Keratinocyte (primary cell): ENCODE results near the gene UXS1.

ENCODE experiments used
- CTCF ChIP-seq, 3 experiments: IDR thresholded peaks in 1 of 3; conservative IDR thresholded peaks in 1 of 3; optimal IDR thresholded peaks in 1 of 3; 2 replicates in 2 of 3; 3 replicates in 1 of 3; pipeline versions ENCODE3 to v1.5.1; 2011; ENCODE audit warnings: low read length in 3 of 3, mild to moderate bottlenecking in 3 of 3, moderate library complexity in 2 of 3, control low read depth in 1 of 3, inconsistent platforms in 1 of 3; ENCODE audit not compliant: insufficient read depth in 2 of 3; ENCODE audit errors: extremely low read depth in 1 of 3
- EZH2 ChIP-seq: IDR thresholded peaks from one replicate; pipeline ENCODE4 v1.6.1; 2012; ENCODE audit warnings: inconsistent platforms, mild to moderate bottlenecking, low read length, moderate library complexity

DNA sequence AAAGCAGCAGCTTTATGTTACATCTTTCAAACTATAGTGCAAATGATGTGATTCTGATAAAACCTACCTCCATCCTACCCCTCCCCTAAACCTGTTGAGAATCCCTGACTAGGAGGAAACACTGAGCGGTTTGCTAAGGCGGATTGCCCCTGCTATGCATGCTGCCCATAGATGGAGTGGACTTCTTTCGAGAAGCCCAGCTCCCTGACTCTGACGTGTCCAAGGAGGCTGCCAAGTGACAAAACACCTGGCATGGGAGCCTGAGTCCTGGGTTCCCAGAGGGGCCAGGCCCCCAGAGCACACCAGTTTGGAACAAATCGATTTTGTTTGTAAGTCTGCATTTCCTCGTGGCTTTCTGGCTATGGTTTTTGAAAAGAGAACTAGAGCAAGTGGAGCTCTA lies 1.4 kb upstream of the UXS1 start:
- no peak for TF ChIP-seq CTCF (optimal IDR thresholded peaks at IDR 0.05 in 1 of 3, IDR thresholded peaks at IDR 0.05 in 1 of 3, conservative IDR thresholded peaks at IDR 0.05 in 1 of 3; ENCODE audit: extremely low read depth in 1 of 3, insufficient read depth in 2 of 3, low read length in 3 of 3)
- no peak for TF ChIP-seq EZH2
